Measurements from ENCODE around the gene SMG7. TPM values are rescaled to one million over a fixed set of nuclear protein-coding genes. Genes with fewer than 3 reads are reported as not detected.

SMG7 gene
- total and polyA plus RNA-seq, 10 of the 15 experiments (the other 5 are each of a cell fraction or from before 2014, with no cell fraction given) = 9.5 to 65.4 (median 42.7) TPM

DNA sequence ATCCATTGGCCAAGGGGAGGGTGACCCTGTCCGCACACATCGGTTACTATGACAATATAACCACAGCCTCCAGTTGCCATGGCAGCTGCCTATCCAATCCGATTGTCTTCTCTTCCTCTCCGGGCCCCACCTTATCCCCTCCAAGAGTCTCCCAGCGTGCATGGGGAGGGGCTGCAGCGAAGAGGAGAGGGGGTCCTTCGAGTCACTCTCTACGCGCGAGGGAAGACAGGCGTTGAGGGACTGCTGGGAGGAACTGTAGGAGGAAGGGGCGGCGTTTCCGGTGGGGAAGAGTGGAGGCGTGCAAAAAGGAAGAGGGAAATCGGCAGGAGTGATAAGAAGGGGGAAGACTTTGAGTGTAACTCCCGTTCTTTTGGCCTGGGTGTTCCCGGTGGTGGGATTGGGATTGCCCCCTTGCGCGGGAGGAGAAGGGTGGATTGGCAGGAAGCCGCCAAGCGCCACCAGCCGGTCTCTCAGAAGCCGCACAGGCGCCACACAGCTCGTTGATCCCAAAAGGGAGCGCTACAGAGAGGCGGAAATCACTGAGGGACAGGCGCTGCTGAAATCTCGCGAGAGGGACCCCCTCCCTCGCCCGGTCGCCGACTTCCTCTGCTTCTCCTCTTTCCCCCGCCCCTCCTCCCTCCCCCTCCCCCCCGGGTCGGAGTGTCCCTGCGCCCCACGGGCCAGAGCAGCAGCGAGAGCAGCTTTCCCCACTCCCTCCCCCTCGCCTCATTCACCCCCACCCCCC, 384 bp upstream of the SMG7 start (continued):
- peak; percentile 88 for TF ChIP-seq TARDBP (IDR thresholded peaks at IDR 0.05; ENCODE audit: borderline replicate concordance)
- TF ChIP-seq, protein P1, sequence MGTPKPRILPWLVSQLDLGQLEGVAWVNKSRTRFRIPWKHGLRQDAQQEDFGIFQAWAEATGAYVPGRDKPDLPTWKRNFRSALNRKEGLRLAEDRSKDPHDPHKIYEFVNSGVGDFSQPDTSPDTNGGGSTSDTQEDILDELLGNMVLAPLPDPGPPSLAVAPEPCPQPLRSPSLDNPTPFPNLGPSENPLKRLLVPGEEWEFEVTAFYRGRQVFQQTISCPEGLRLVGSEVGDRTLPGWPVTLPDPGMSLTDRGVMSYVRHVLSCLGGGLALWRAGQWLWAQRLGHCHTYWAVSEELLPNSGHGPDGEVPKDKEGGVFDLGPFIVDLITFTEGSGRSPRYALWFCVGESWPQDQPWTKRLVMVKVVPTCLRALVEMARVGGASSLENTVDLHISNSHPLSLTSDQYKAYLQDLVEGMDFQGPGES (IDR thresholded peaks at IDR 0.05) = peak; percentile 64
- peak; percentile 70 for TF ChIP-seq TAF1 (IDR thresholded peaks at IDR 0.05; ENCODE audit: borderline replicate concordance, low read depth, low read length)
- TF ChIP-seq MYC (IDR thresholded peaks at IDR 0.05; ENCODE audit: insufficient read depth, insufficient read length, insufficient replicate concordance, low read length, severe bottlenecking) = no peak
- no peak for TF ChIP-seq KAT2A (conservative IDR thresholded peaks at IDR 0.05; ENCODE audit: control insufficient read depth, low read depth, low read length)
- no peak for TF ChIP-seq YBX1 (IDR thresholded peaks at IDR 0.05)
- no peak for TF ChIP-seq JUND (IDR thresholded peaks at IDR 0.05; ENCODE audit: low read depth, low read length)
- no peak for TF ChIP-seq HDAC2 (IDR thresholded peaks at IDR 0.05)
- peak in 1 of 2 experiments; percentile 93; a peak in 2 of 4 replicates for TF ChIP-seq ETV6 (conservative IDR thresholded peaks at IDR 0.05 in 1 of 2, IDR thresholded peaks at IDR 0.05 in 1 of 2; ENCODE audit: borderline replicate concordance in 1 of 2, low read depth in 1 of 2)
- TF ChIP-seq, protein P2, sequence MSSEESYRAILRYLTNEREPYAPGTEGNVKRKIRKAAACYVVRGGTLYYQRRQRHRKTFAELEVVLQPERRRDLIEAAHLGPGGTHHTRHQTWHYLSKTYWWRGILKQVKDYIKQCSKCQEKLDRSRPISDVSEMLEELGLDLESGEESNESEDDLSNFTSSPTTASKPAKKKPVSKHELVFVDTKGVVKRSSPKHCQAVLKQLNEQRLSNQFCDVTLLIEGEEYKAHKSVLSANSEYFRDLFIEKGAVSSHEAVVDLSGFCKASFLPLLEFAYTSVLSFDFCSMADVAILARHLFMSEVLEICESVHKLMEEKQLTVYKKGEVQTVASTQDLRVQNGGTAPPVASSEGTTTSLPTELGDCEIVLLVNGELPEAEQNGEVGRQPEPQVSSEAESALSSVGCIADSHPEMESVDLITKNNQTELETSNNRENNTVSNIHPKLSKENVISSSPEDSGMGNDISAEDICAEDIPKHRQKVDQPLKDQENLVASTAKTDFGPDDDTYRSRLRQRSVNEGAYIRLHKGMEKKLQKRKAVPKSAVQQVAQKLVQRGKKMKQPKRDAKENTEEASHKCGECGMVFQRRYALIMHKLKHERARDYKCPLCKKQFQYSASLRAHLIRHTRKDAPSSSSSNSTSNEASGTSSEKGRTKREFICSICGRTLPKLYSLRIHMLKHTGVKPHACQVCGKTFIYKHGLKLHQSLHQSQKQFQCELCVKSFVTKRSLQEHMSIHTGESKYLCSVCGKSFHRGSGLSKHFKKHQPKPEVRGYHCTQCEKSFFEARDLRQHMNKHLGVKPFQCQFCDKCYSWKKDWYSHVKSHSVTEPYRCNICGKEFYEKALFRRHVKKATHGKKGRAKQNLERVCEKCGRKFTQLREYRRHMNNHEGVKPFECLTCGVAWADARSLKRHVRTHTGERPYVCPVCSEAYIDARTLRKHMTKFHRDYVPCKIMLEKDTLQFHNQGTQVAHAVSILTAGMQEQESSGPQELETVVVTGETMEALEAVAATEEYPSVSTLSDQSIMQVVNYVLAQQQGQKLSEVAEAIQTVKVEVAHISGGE (CRISPR knock-in tag; IDR thresholded peaks at IDR 0.05) = peak; percentile 97
- TF ChIP-seq ZSCAN29 (IDR thresholded peaks at IDR 0.05) = no peak
- TF ChIP-seq CHD1 (IDR thresholded peaks at IDR 0.05; ENCODE audit: low read depth, low read length) = no peak; the same call in 1 of the 2 replicates
- TF ChIP-seq, protein P3, sequence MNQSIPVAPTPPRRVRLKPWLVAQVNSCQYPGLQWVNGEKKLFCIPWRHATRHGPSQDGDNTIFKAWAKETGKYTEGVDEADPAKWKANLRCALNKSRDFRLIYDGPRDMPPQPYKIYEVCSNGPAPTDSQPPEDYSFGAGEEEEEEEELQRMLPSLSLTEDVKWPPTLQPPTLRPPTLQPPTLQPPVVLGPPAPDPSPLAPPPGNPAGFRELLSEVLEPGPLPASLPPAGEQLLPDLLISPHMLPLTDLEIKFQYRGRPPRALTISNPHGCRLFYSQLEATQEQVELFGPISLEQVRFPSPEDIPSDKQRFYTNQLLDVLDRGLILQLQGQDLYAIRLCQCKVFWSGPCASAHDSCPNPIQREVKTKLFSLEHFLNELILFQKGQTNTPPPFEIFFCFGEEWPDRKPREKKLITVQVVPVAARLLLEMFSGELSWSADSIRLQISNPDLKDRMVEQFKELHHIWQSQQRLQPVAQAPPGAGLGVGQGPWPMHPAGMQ (IDR thresholded peaks at IDR 0.05; ENCODE audit: borderline replicate concordance) = peak; percentile 85
- TF ChIP-seq MYB (IDR thresholded peaks at IDR 0.05; ENCODE audit: borderline replicate concordance, low read depth, low read length) = no peak
- TF ChIP-seq EGR1 (IDR thresholded peaks at IDR 0.05; ENCODE audit: borderline replicate concordance in 1 of 2, low read depth in 2 of 2, low read length in 2 of 2) = peak; percentile 46 to 83
- TF ChIP-seq ZZZ3 (IDR thresholded peaks at IDR 0.05; ENCODE audit: control insufficient read depth, insufficient read length, low read depth) = no peak
- TF ChIP-seq, protein P4, sequence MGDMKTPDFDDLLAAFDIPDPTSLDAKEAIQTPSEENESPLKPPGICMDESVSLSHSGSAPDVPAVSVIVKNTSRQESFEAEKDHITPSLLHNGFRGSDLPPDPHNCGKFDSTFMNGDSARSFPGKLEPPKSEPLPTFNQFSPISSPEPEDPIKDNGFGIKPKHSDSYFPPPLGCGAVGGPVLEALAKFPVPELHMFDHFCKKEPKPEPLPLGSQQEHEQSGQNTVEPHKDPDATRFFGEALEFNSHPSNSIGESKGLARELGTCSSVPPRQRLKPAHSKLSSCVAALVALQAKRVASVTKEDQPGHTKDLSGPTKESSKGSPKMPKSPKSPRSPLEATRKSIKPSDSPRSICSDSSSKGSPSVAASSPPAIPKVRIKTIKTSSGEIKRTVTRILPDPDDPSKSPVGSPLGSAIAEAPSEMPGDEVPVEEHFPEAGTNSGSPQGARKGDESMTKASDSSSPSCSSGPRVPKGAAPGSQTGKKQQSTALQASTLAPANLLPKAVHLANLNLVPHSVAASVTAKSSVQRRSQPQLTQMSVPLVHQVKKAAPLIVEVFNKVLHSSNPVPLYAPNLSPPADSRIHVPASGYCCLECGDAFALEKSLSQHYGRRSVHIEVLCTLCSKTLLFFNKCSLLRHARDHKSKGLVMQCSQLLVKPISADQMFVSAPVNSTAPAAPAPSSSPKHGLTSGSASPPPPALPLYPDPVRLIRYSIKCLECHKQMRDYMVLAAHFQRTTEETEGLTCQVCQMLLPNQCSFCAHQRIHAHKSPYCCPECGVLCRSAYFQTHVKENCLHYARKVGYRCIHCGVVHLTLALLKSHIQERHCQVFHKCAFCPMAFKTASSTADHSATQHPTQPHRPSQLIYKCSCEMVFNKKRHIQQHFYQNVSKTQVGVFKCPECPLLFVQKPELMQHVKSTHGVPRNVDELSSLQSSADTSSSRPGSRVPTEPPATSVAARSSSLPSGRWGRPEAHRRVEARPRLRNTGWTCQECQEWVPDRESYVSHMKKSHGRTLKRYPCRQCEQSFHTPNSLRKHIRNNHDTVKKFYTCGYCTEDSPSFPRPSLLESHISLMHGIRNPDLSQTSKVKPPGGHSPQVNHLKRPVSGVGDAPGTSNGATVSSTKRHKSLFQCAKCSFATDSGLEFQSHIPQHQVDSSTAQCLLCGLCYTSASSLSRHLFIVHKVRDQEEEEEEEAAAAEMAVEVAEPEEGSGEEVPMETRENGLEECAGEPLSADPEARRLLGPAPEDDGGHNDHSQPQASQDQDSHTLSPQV (IDR thresholded peaks at IDR 0.05) = no peak
- TF ChIP-seq IRF4 (IDR thresholded peaks at IDR 0.05; ENCODE audit: low read depth, low read length) = peak; percentile 87
- TF ChIP-seq SIN3A (IDR thresholded peaks at IDR 0.05; ENCODE audit: low read depth, low read length) = peak; percentile 58; the same call in 1 of the 2 replicates

Measured in GM12878 (cell line).